IPS-NIHi11 (cell line): Measurements from ENCODE around the gene FAM124A.
A peak's percentile ranks its signal among the peaks of the same experiment; 100 is the strongest.
"Not testable (repeated sequence)": the region's sequence is repeated elsewhere in the genome, so short reads cannot be mapped to it uniquely, and the experiment has no call there.

Experiments used
- DNase-seq: peaks from one replicate; pipeline ENCODE4 v3.0.0; 2012; ENCODE audit warnings: mixed read lengths, low spot score

Gene FAM124A

DNA sequence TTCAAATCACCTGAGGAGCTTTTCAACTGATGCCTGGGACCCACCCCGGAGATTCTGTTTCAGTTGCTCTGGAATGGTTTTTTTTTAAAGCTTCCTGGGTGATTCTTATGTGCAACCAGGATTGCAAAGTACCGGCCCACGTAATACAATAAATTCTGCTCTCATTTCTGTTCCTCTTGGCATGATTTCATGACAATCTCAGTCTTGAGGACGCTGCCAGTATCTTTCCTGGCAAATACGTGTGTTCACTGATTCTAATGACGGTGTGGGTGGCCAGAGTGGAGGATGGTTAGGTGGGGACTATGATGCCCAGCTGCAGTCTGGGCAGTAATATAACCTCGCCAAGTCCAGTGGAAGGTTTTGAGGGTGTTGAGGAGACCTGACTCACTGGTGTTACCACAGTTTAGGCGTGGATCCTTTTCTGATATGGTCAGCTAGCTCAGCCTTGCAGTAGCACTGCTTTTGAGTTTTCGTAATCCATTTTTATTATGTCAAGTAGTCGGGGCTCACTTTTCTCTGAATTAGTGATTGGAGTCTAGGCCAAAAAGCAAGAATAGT lies 49.4 kb downstream of the FAM124A start:
- no peak for DNase-seq

- no peak for DNase-seq
Observed at GRCh38 chr13:51275101-51275500, 52.9 kb downstream of the FAM124A start.

GRCh38 chr13:51276636-51277035 lies 54.4 kb downstream of the FAM124A start:
- no peak for DNase-seq

DNA sequence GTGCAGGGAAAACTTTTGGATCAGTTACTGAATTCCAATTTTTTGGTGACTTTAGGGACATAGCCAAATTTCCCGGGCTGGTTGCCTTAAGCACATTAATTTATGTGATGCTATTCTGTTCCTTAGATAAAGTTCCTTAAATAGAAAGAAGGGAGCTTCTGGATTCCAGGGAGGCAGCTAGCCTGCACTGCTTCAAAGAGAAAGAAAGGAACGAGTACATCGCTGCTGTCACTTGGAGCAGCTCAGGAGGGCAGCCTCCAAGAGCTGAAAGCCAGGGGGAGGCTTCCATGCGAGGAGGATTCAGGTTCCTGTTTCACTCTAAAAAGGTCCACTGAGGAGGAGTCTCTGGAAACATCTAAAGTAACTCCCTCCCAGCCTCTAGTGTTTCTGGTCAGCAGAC lies 55.7 kb downstream of the FAM124A start:
- no peak for DNase-seq

DNA sequence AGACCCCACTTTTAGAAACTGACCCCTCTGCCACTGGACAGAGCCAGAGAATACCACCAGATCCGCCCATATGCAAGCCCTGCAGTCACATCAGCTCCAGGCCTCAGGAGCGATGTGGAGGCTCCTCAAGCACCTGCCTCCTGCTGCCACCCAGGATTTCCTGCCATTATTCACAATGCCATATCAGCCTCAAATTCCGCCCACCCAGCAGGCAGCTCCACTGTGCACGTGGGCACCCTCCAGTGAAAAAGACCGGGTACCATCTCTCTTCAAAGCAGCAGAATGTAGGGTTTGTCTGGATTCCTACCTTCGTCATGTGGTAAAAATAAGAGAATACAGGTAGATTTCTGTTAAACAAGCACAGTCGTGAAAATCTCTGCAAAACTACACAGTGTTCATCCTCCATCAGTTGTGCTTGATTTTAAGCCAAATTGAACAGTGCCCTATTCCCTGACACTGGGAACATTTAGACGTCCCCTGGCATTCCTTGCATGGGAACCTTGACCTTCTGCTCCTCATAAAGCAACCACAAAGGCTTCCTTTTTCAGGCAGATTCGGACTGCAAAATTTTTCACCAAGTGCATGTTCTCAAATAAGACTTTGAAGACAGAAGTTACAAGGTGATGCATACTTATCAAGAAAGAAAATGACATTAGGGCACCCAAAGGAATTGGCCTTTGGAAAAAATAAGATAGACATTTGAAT lies 56.4 kb downstream of the FAM124A start:
- DNase-seq, result no peak

DNA sequence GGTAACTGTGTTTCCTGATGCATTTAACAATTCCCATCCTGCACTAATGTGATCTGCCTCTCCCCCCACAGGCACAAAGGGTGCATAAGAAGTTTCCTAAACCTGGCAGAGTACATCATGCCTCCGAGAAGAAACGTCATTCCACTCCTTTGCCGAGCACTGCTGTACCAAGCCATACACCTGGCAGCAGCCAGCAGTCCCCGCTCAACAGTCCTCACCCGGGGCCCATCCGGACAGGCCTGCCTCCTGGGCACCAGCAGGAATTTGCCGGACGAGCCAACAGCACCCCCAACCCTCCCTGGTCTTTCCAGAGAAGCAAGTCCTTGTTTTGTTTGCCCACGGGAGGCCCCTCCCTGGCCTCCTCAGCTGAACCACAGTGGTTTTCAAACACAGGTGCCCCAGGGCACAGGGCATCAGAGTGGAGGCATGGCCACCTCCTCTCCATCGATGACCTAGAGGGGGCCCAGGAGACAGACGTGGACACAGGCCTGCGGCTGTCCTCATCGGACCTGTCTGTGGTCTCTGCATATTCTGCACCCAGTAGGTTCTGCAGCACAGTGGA lies 58.3 kb downstream of the FAM124A start:
- no peak for DNase-seq

DNA sequence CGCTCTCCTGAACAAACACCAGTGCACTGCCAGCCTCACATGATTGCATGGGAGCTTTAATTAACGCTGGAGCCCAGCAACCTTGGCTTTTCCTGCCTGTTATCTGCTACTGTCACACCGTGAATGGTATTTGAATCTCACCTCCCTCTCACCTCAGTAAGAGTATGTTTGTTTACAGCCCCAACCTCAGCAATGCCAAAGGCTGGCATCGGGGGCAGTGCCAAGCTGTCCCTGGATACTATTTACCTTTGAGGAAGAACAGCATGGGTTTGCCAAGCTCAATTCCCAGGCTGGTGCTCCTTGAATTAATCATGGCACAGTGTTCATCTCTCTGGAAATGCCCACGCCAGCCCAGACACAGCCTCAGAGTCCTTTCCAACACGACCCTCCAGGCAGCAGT lies 60.1 kb downstream of the FAM124A start:
- DNase-seq, result no peak

DNA sequence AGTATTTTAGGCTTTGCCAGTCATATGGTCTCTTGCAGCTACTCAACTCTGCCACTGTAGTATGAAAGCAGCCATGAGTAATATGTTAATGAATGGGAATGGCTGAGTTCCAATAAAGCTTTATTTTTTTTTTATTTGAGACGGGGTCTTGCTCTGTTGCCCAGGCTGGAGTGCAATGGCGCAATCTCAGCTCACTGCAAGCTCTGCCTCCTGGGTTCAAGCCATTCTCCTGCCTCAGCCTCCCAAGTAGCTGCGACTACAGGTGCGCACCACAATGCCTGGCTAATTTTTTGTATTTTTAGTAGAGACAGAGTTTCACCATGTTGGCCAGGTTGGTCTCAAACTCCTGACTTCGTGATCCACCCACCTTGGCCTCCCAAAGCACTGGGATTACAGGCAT lies 60.7 kb downstream of the FAM124A start:
- not testable (repeated sequence) for DNase-seq

- no peak for DNase-seq
Observed at GRCh38 chr13:51283371-51283770, 61.2 kb downstream of the FAM124A start.

DNA sequence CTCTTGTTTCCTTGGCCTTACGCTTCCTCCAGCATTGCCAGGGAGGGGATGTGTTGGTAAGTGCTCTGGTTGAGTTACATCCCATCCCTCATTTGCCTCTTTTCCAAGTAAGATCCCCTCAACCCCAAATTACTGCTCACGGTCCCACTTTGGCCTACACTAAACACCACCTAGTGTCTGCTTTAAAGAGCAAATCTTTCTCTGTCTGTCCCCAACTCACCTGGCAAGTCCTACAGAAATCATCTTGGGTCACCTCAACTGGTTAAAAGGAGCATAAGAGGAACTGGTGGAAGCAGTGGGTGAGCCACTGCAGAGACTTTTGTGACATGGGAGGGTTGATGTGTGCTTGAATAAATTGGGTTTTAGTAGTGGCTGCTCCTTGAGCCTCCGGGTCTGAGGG lies 62.1 kb downstream of the FAM124A start:
- no peak for DNase-seq

GRCh38 chr13:51286135-51287002 lies 64.2 kb downstream of the FAM124A start:
- DNase-seq, result peak; percentile 83

GRCh38 chr13:51287758-51288157 lies 65.6 kb downstream of the FAM124A start:
- no peak for DNase-seq

DNA sequence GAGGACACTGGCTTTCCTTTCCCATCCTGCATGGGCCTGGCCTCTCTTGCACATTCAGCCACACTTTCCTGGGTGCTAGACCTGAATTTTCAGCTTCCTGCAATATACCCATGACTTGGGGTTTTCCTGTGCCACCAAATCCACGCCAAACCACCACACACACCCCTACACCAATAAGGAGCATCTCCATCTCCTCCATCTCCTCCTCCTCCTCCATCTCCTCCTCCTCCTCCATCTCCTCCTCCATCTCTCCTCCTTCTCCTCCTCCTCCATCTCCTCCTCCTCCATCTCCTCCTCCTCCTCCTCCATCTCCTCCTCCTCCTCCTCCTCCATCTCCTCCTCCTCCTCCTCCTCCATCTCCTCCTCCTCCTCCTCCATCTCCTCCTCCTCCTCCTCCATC lies 66.1 kb downstream of the FAM124A start:
- DNase-seq, result not testable (repeated sequence)

DNA sequence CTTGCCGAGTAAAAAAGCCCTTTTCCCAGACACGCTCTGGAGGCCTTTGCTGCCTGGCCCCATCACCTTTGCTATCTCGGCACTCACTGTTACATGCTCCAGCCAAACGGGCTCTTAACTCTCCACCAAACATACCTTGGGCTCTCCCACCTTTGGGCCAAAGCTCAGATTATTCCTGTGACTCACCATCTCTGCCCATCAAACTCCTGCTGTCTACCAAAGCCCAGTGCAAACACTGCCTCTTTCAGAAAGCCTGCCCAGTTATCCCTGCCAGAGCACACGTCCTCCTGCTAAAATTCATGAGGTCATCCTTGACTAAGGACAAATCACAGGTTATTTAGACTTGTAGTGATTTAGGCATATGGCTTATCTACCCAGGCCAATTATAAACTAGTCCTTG lies 69.1 kb downstream of the FAM124A start:
- DNase-seq, result no peak

DNA sequence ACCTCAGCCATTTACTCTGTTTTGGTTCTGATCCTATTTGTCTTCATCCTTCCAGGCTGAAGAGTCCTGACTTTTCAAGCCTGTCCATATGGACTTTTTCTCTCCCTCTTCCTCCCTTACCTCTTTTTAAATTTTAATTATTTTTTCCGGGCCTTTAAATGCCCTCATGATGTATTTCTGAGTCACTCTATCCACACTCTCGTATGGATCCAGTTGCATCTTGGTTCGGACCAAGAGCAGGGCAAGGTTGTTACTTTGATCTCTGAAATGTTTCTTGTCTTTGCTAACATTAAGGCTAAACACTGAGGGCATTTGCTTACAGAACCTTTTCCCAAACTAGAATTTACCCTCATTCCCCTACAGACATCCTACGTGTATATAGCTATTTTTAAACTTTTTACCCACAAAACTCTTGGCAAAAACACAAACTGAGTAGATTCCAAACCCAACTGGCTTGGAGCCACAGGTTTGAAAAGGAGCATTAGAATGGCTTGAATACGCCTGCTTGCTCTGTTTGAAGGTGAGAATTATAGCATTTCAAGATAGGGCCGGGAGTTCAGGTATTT lies 69.9 kb downstream of the FAM124A start:
- DNase-seq, result no peak

- DNase-seq, result no peak
Observed at GRCh38 chr13:51297556-51297955, 75.4 kb downstream of the FAM124A start.

DNA sequence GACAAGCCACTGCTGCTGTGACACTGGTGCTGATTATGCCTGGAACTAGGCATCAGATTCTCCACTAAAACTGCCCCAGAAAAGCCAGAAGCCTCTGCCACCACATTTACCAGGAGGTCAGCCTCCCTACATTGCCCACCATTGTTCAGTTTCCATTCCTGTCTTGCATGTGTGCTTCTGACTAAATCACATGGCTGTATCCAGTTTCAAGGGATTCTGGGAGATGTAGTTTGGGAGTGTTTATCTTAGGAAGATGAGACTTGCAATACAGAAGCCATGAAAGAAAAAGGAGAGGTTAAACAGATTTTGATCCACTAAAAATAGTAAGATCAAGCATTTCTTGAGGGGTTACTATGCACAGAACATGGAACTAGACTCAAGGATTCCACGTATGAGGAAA lies 76.6 kb downstream of the FAM124A start:
- DNase-seq, result no peak

- peak; percentile 62 for DNase-seq
Observed at GRCh38 chr13:51303063-51303552, 80.9 kb downstream of the FAM124A start.

- DNase-seq, result no peak
Observed at GRCh38 chr13:51303882-51304281, 81.7 kb downstream of the FAM124A start.

GRCh38 chr13:51305271-51305967 lies 83.2 kb downstream of the FAM124A start:
- no peak for DNase-seq

DNA sequence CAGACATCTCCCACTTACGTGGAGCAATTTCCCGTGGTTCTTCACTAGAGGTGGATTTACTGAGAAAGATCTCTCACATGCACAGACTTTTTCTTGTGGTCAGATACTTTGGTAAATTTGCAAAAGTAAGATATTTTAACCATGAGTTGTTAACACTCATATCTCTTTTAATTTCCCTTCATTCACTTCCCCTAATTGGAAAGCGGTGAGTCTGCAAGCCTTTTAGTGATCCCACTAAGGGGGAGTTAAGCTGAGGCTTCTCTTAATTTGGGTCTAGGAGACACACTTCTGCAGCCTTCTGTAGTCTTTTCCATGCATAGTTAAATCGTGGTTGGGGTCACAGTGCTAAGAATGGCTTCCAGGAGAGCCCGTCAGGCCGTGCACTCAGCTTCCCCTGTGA lies 86.6 kb downstream of the FAM124A start:
- no peak for DNase-seq

DNA sequence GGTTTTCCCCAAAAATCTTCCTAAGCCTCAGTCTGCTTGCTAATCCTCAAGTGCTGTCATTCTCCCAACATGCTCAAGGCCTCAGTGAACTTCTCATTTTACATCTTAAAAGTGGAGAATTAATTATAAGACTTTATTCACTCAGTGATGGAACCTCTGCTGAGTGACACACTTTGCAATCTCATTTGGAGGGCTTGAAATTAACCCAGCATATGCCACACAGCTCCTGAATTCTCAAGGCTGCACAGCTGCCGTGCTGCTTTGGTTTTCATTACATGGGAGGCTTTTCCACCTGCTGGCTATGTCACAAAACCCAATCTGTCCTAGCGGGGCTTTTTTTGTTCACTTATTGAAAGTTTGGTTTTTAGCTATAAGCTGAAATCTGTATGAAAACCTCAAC lies 89.0 kb downstream of the FAM124A start:
- no peak for DNase-seq
